Left ventricle myocardium inferior (tissue), 1 donor: ENCODE results near the gene EHD1. TPM values are rescaled to one million over a fixed set of nuclear protein-coding genes. Genes with fewer than 3 reads are reported as not detected.
A peak's percentile ranks its signal among the peaks of the same experiment; 100 is the strongest.

Source experiments
- DNase-seq: peaks from one replicate; pipeline ENCODE4 v3.0.0-alpha.2; 2020
- H3K27ac ChIP-seq: fragments of 200-600 bp; replicated peaks from 2 replicates; pipeline ENCODE4 v1.8.0; 2021
- H3K27me3 ChIP-seq: fragments of 200-600 bp; 2 replicates; pipeline ENCODE4 v1.8.0; 2021; ENCODE audit warnings: low read depth
- H3K36me3 ChIP-seq: fragments of 200-600 bp; 2 replicates; pipeline ENCODE4 v1.8.0; 2021
- H3K4me1 ChIP-seq: fragments of 200-600 bp; 2 replicates; pipeline ENCODE4 v1.8.0; 2021
- H3K4me3 ChIP-seq: fragments of 200-600 bp; 2 replicates; pipeline ENCODE4 v1.8.0; 2021; ENCODE audit warnings: mild to moderate bottlenecking, moderate library complexity
- H3K9me3 ChIP-seq: fragments of 200-600 bp; replicated peaks from 2 replicates; pipeline ENCODE4 v1.8.0; 2021
- CTCF ChIP-seq: fragments of 200-600 bp; IDR thresholded peaks from 2 replicates; pipeline ENCODE4 v1.8.0; 2021; ENCODE audit warnings: antibody characterized with exemption, mild to moderate bottlenecking, borderline replicate concordance
- intact Hi-C: fragments of 100-400 bp; cut with micrococcal nuclease; formaldehyde crosslinking; loops from one replicate; pipeline ENCODE4 v1.11.0; 2022
- total RNA-seq: library from RNA; stranded (reverse); fragmentation: NEBNext Ultra II Directional; extraction: Animal tissue kit (Norgen Biotek cat#: 25700); gene quantifications from one replicate; pipeline ENCODE4 v1.2.1, GENCODE V29; 2021
- donor health status: DM: no; HTN: yes; CAD: no; lungs with severe emphysema.

Gene EHD1
- total RNA-seq, 1 donor from 2014 or later = 40.3 TPM

- Histone ChIP-seq H3K27me3 (no peaks in the 10 kb centered on the region), H3K4me1 (peaks cover 100% of the 10 kb centered on the region), H3K9me3 (no peaks in the 10 kb centered on the region), H3K36me3 (peaks cover 43% of the 10 kb centered on the region), H3K4me3 (peak overlapping the region; percentile 49), H3K27ac (peak overlapping the region; percentile 93)
- intact Hi-C loops = no loop called here
- TF ChIP-seq CTCF = peak; percentile 8
- DNase-seq = peak; percentile 79
These were observed 23.6 kb downstream of the EHD1 start for GRCh38 chr11:64854534-64855502.

- peak overlapping the region; percentile 93 for H3K27ac ChIP-seq
- peak overlapping the region; percentile 49 for H3K4me3 ChIP-seq
- H3K4me1 ChIP-seq = peaks cover 100% of the 10 kb centered on the region
These were observed 24.3 kb downstream of the EHD1 start for GRCh38 chr11:64854157-64854533.

GRCh38 chr11:64853709-64854108, 24.7 kb downstream of the EHD1 start:
- DNase-seq = no peak
- intact Hi-C loops = no loop called here
- peaks cover 32% of the 10 kb centered on the region for H3K36me3 ChIP-seq
- H3K27me3 ChIP-seq = no peaks in the 10 kb centered on the region
- H3K4me1 ChIP-seq = peaks cover 100% of the 10 kb centered on the region
- TF ChIP-seq CTCF = no peak
- no peaks in the 10 kb centered on the region for H3K9me3 ChIP-seq
- peak overlapping the region; percentile 93 for H3K27ac ChIP-seq
- H3K4me3 ChIP-seq = peak overlapping the region; percentile 49

More at GRCh38 chr11:64854157-64854533, 24.3 kb downstream of the EHD1 start:
- H3K9me3 ChIP-seq = no peaks in the 10 kb centered on the region
- H3K36me3 ChIP-seq = peaks cover 37% of the 10 kb centered on the region
- DNase-seq = no peak
- no peaks in the 10 kb centered on the region for H3K27me3 ChIP-seq
- intact Hi-C loops = no loop called here
- no peak for TF ChIP-seq CTCF

GRCh38 chr11:64852804-64853509, 25.5 kb downstream of the EHD1 start:
- peak overlapping the region; percentile 49 for H3K4me3 ChIP-seq
- peaks cover 26% of the 10 kb centered on the region for H3K36me3 ChIP-seq
- no peak for DNase-seq
- H3K9me3 ChIP-seq = no peaks in the 10 kb centered on the region
- TF ChIP-seq CTCF = no peak
- H3K27me3 ChIP-seq = no peaks in the 10 kb centered on the region
- intact Hi-C loops = no loop called here
- H3K4me1 ChIP-seq = peaks cover 100% of the 10 kb centered on the region
- peak overlapping the region; percentile 93 for H3K27ac ChIP-seq

GRCh38 chr11:64851831-64852351, 26.5 kb downstream of the EHD1 start:
- H3K36me3 ChIP-seq = peaks cover 18% of the 10 kb centered on the region
- intact Hi-C loops = no loop called here
- TF ChIP-seq CTCF = no peak
- H3K27ac ChIP-seq = peak overlapping the region; percentile 93
- H3K9me3 ChIP-seq = no peaks in the 10 kb centered on the region
- no peak overlapping the region for H3K4me3 ChIP-seq
- peaks cover 99% of the 10 kb centered on the region for H3K4me1 ChIP-seq
- no peak for DNase-seq
- no peaks in the 10 kb centered on the region for H3K27me3 ChIP-seq
